ENCODE measurements around the gene TUT7.
A peak's percentile ranks its signal among the peaks of the same experiment; 100 is the strongest.
"Not testable (repeated sequence)": the region's sequence is repeated elsewhere in the genome, so short reads cannot be mapped to it uniquely, and the experiment has no call there.

TUT7 gene

GRCh38 chr9:86298873-86299272 is 55.3 kb downstream of the TUT7 start:
- Histone ChIP-seq H3K9me3 (ENCODE audit: insufficient read depth, low read length, severe bottlenecking) (no peaks in the 10 kb centered on the region), H3K27me3 (ENCODE audit: insufficient read depth, low read length, poor library complexity) (no peaks in the 10 kb centered on the region), H3K36me3 (ENCODE audit: insufficient read depth, low read length) (peaks cover 63% of the 10 kb centered on the region), H3K4me2 (ENCODE audit: insufficient read depth, low read length) (no peak overlapping the region), H3K4me3 (ENCODE audit: low read depth in 1 of 2, low read length in 2 of 2) (no peak overlapping the region), H3K79me2 (ENCODE audit: insufficient read depth, low read length) (no peaks in the 10 kb centered on the region), H3K27ac (ENCODE audit: low read length) (no peak overlapping the region), H3K4me1 (ENCODE audit: insufficient read depth, low read length) (no peaks in the 10 kb centered on the region), H4K20me1 (ENCODE audit: insufficient read depth, low read length) (no peaks in the 10 kb centered on the region), H3K9ac (ENCODE audit: low read depth, low read length) (no peak overlapping the region), H2AFZ (ENCODE audit: low read depth, low read length) (no peak overlapping the region)
- TF ChIP-seq, protein P1, sequence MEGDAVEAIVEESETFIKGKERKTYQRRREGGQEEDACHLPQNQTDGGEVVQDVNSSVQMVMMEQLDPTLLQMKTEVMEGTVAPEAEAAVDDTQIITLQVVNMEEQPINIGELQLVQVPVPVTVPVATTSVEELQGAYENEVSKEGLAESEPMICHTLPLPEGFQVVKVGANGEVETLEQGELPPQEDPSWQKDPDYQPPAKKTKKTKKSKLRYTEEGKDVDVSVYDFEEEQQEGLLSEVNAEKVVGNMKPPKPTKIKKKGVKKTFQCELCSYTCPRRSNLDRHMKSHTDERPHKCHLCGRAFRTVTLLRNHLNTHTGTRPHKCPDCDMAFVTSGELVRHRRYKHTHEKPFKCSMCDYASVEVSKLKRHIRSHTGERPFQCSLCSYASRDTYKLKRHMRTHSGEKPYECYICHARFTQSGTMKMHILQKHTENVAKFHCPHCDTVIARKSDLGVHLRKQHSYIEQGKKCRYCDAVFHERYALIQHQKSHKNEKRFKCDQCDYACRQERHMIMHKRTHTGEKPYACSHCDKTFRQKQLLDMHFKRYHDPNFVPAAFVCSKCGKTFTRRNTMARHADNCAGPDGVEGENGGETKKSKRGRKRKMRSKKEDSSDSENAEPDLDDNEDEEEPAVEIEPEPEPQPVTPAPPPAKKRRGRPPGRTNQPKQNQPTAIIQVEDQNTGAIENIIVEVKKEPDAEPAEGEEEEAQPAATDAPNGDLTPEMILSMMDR (IDR thresholded peaks at IDR 0.05; ENCODE audit: borderline replicate concordance, extremely low read depth, low read length, poor library complexity, severe bottlenecking) = no peak
- TF ChIP-seq EZH2 (IDR thresholded peaks at IDR 0.05; ENCODE audit: borderline replicate concordance, low read depth, low read length, severe bottlenecking) = no peak
- DNase-seq (no peak), ATAC-seq (ENCODE audit: insufficient read depth, low read depth) (no peak)

DNA sequence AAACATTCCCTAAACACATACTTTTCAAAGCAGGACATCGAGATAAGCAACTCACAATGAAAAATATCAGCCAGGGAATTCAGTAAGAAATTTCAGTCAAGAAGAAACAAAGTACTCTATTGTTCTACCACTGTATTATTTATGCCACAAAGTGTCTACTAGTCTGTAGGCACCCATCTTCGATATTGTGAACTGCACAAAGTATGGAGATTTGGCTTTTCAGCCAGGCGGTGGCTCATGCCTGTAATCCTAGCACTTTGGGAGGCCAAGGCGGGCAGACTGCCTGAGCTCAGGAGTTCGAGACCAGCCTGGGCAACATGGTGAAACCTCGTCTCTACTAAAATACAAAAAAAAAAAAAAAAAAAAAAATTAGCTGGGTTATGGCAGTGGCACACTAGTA is 63.9 kb downstream of the TUT7 start:
- not testable (repeated sequence) for H3K9ac ChIP-seq (ENCODE audit: low read depth, low read length); H4K20me1 ChIP-seq (ENCODE audit: insufficient read depth, low read length); H2AFZ ChIP-seq (ENCODE audit: low read depth, low read length); H3K79me2 ChIP-seq (ENCODE audit: insufficient read depth, low read length); H3K4me2 ChIP-seq (ENCODE audit: insufficient read depth, low read length); H3K36me3 ChIP-seq (ENCODE audit: insufficient read depth, low read length); H3K4me3 ChIP-seq (ENCODE audit: low read depth in 1 of 2, low read length in 2 of 2); H3K4me1 ChIP-seq (ENCODE audit: insufficient read depth, low read length); DNase-seq; ATAC-seq (ENCODE audit: insufficient read depth, low read depth); H3K9me3 ChIP-seq (ENCODE audit: insufficient read depth, low read length, severe bottlenecking); H3K27ac ChIP-seq (ENCODE audit: low read length); H3K27me3 ChIP-seq (ENCODE audit: insufficient read depth, low read length, poor library complexity)

- Histone ChIP-seq H4K20me1 (ENCODE audit: insufficient read depth, low read length) (no peaks in the 10 kb centered on the region), H3K4me1 (ENCODE audit: insufficient read depth, low read length) (no peaks in the 10 kb centered on the region), H3K27ac (ENCODE audit: low read length) (no peak overlapping the region), H3K4me3 (ENCODE audit: low read depth in 1 of 2, low read length in 2 of 2) (no peak overlapping the region), H3K4me2 (ENCODE audit: insufficient read depth, low read length) (no peak overlapping the region), H3K79me2 (ENCODE audit: insufficient read depth, low read length) (no peaks in the 10 kb centered on the region), H3K9ac (ENCODE audit: low read depth, low read length) (no peak overlapping the region), H2AFZ (ENCODE audit: low read depth, low read length) (no peak overlapping the region), H3K36me3 (ENCODE audit: insufficient read depth, low read length) (no peaks in the 10 kb centered on the region), H3K27me3 (ENCODE audit: insufficient read depth, low read length, poor library complexity) (no peaks in the 10 kb centered on the region), H3K9me3 (ENCODE audit: insufficient read depth, low read length, severe bottlenecking) (no peaks in the 10 kb centered on the region)
- no peak for DNase-seq
- ATAC-seq (ENCODE audit: insufficient read depth, low read depth) = no peak
- no peak for TF ChIP-seq EZH2 (IDR thresholded peaks at IDR 0.05; ENCODE audit: borderline replicate concordance, low read depth, low read length, severe bottlenecking)
- TF ChIP-seq, protein P1 (IDR thresholded peaks at IDR 0.05; ENCODE audit: borderline replicate concordance, extremely low read depth, low read length, poor library complexity, severe bottlenecking) = no peak
Measured at GRCh38 chr9:86288499-86289198, 65.6 kb downstream of the TUT7 start.

DNA sequence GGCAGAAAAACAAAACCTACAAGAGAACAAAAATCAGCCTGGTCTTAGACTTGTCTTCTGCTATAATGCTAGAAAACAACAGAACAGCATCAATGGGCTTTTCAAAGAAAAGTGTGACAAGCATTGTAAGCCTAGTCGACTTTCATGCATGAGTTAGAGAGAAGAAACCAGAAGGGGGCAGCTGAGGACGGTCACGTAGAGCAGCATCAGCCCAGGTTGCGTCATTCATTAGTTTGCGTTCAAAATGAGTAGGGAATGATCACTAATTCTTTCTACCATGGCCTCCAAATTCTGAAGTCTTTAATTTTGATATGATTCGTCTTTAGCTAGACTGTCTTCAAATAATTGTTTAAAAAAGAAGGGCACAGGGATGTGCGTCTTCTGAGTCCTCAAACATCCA is 67.2 kb downstream of the TUT7 start:
- H3K27me3 ChIP-seq (ENCODE audit: insufficient read depth, low read length, poor library complexity) = no peaks in the 10 kb centered on the region
- H4K20me1 ChIP-seq (ENCODE audit: insufficient read depth, low read length) = no peaks in the 10 kb centered on the region
- no peak overlapping the region for H3K4me3 ChIP-seq (ENCODE audit: low read depth in 1 of 2, low read length in 2 of 2)
- peaks cover 3% of the 10 kb centered on the region; the same call in 1 of the 2 replicates for H3K79me2 ChIP-seq (ENCODE audit: insufficient read depth, low read length)
- DNase-seq = no peak
- H3K4me1 ChIP-seq (ENCODE audit: insufficient read depth, low read length) = peaks cover 8% of the 10 kb centered on the region
- no peak for TF ChIP-seq EZH2 (IDR thresholded peaks at IDR 0.05; ENCODE audit: borderline replicate concordance, low read depth, low read length, severe bottlenecking)
- TF ChIP-seq, protein P1 (IDR thresholded peaks at IDR 0.05; ENCODE audit: borderline replicate concordance, extremely low read depth, low read length, poor library complexity, severe bottlenecking) = peak; percentile 32
- no peak overlapping the region for H3K27ac ChIP-seq (ENCODE audit: low read length)
- H3K9me3 ChIP-seq (ENCODE audit: insufficient read depth, low read length, severe bottlenecking) = no peaks in the 10 kb centered on the region
- H2AFZ ChIP-seq (ENCODE audit: low read depth, low read length) = no peak overlapping the region
- H3K9ac ChIP-seq (ENCODE audit: low read depth, low read length) = no peak overlapping the region
- H3K36me3 ChIP-seq (ENCODE audit: insufficient read depth, low read length) = no peaks in the 10 kb centered on the region
- H3K4me2 ChIP-seq (ENCODE audit: insufficient read depth, low read length) = no peak overlapping the region
- ATAC-seq (ENCODE audit: insufficient read depth, low read depth) = no peak

Measured in DND-41 (cell line).